Body of pancreas (tissue), 4 donors: ENCODE data around the gene RMDN3. TPM values are rescaled to one million over a fixed set of nuclear protein-coding genes. Genes with fewer than 3 reads are reported as not detected.

ENCODE experiments used
- ATAC-seq: fragments of 150-250 bp; one replicate; pipeline ENCODE4 v1.9.1; 2016
- DNase-seq, 4 donors: peaks; one replicate each; pipeline ENCODE4 v3.0.0-alpha.2; 2019
- H3K27ac ChIP-seq, 4 donors: fragments of 200-600 bp; sonication (generic); 1 replicate in 3 of 4; 2 replicates in 1 of 4; pipeline versions ENCODE4 v1.5.1 to v1.6.1; 2016 to 2019; ENCODE audit warnings: mild to moderate bottlenecking in 1 of 4, mixed read lengths in 1 of 4, moderate library complexity in 1 of 4
- H3K27me3 ChIP-seq, 2 donors: fragments of 200-600 bp; sonication (generic); one replicate each; pipeline ENCODE4 v1.6.0; 2016; ENCODE audit warnings: mild to moderate bottlenecking in 1 of 2
- H3K36me3 ChIP-seq, 2 donors: fragments of 200-600 bp; sonication (generic); replicated peaks in 1 of 2; 2 replicates each; pipeline ENCODE4 v1.5.1; 2016; ENCODE audit warnings: low read depth in 2 of 2; ENCODE audit not compliant: insufficient read depth in 1 of 2
- H3K4me1 ChIP-seq: fragments of 200-600 bp; sonication (generic); one replicate; pipeline ENCODE4 v1.6.0; 2016
- H3K4me3 ChIP-seq, 2 donors: fragments of 200-600 bp; sonication (generic); 1 replicate in 1 of 2; 2 replicates in 1 of 2; pipeline ENCODE4 v1.5.1; 2016 to 2019
- H3K9me3 ChIP-seq, 3 donors: fragments of 200-600 bp; sonication (generic); 1 replicate in 2 of 3; 2 replicates in 1 of 3; pipeline ENCODE4 v1.5.1; 2016
- CTCF ChIP-seq, 7 experiments: fragments of 450-650 bp in 4 of 7; fragments of 200-600 bp in 3 of 7; sonication (generic) in 3 of 7; IDR thresholded peaks; one replicate each; pipeline ENCODE4 v1.5.1; 2016 to 2019; ENCODE audit warnings: antibody characterized with exemption in 7 of 7
- POLR2A ChIP-seq, 3 donors: fragments of 450-650 bp; IDR thresholded peaks; one replicate each; pipeline ENCODE4 v1.6.1; 2016; ENCODE audit warnings: antibody characterized with exemption in 3 of 3, mild to moderate bottlenecking in 2 of 3
- WGBS, 2 donors: methylation state at CpG; one replicate each; pipeline ENCODE4 v1.1.5; 2017; 5-methylcytosine and 5-hydroxymethylcytosine counted together
- intact Hi-C: fragments of 100-400 bp; cut with DNase I; formaldehyde crosslinking; loops from one replicate; pipeline ENCODE4 v1.15.1; 2023
- total RNA-seq, 2 donors: library from RNA; depleted of rRNA; stranded (reverse); fragments of >200 nt; gene quantifications; one replicate each; pipeline ENCODE4 v1.1.0, GENCODE V29; 2016

The RMDN3 gene
- total RNA-seq, 2 donors from 2014 or later: 17.6 to 23.7 TPM

- intact Hi-C loops: no loop called here
- TF ChIP-seq POLR2A (IDR thresholded peaks at IDR 0.05) (no peak), CTCF (IDR thresholded peaks at IDR 0.05) (no peak)
- DNase-seq (no peak), ATAC-seq (no peak)
- no peaks in the 10 kb centered on the region for H3K9me3 ChIP-seq
- H3K36me3 ChIP-seq: no peaks in the 10 kb centered on the region
- no peak overlapping the region for H3K4me3 ChIP-seq
- no peaks in the 10 kb centered on the region for H3K4me1 ChIP-seq
- H3K27ac ChIP-seq: no peak overlapping the region
- 88 to 91% methylated on average over 6 of the region's 6 CpGs for WGBS, 2 donors
- H3K27me3 ChIP-seq: no peaks in the 10 kb centered on the region
Measured at GRCh38 chr15:40716165-40716564, 38.9 kb downstream of the RMDN3 start.

GRCh38 chr15:40714144-40714543 lies 40.9 kb downstream of the RMDN3 start:
- Histone ChIP-seq H3K27ac (no peak overlapping the region), H3K4me3 (no peak overlapping the region), H3K4me1 (no peaks in the 10 kb centered on the region), H3K36me3 (no peaks in the 10 kb centered on the region), H3K9me3 (no peaks in the 10 kb centered on the region), H3K27me3 (no peaks in the 10 kb centered on the region)
- no peak for DNase-seq
- TF ChIP-seq CTCF (IDR thresholded peaks at IDR 0.05) (no peak), POLR2A (IDR thresholded peaks at IDR 0.05) (no peak)
- no peak for ATAC-seq
- intact Hi-C loops: no loop called here
- WGBS, 2 donors: 28 to 59% methylated on average over 2 of the region's 2 CpGs

GRCh38 chr15:40706121-40706520 lies 48.9 kb downstream of the RMDN3 start:
- intact Hi-C loops: no loop called here
- H3K9me3 ChIP-seq: no peaks in the 10 kb centered on the region
- no peaks in the 10 kb centered on the region for H3K27me3 ChIP-seq
- 58 to 59% methylated on average over 2 of the region's 2 CpGs for WGBS, 2 donors
- H3K4me1 ChIP-seq: peaks cover 4% of the 10 kb centered on the region
- TF ChIP-seq CTCF (IDR thresholded peaks at IDR 0.05) (no peak), POLR2A (IDR thresholded peaks at IDR 0.05) (no peak)
- H3K27ac ChIP-seq: peak overlapping the region in 1 of 4 donors; percentile 25
- DNase-seq: no peak
- H3K36me3 ChIP-seq: no peaks in the 10 kb centered on the region
- no peak for ATAC-seq
- no peak overlapping the region for H3K4me3 ChIP-seq

- no peak for DNase-seq
- peaks cover 4% of the 10 kb centered on the region for H3K4me1 ChIP-seq
- H3K9me3 ChIP-seq: no peaks in the 10 kb centered on the region
- intact Hi-C loops: no loop called here
- ATAC-seq: no peak
- H3K27ac ChIP-seq: no peak overlapping the region
- 82 to 87% methylated on average over 7 of the region's 7 CpGs for WGBS, 2 donors
- H3K27me3 ChIP-seq: no peaks in the 10 kb centered on the region
- peak in 3 of 7 experiments; percentile 12 to 18 (median 16) for TF ChIP-seq CTCF (IDR thresholded peaks at IDR 0.05)
- no peak for TF ChIP-seq POLR2A (IDR thresholded peaks at IDR 0.05)
- no peaks in the 10 kb centered on the region for H3K36me3 ChIP-seq
- no peak overlapping the region for H3K4me3 ChIP-seq
Measured at GRCh38 chr15:40702077-40702476, 53.0 kb downstream of the RMDN3 start.

- ATAC-seq: no peak
- Histone ChIP-seq H3K9me3 (no peaks in the 10 kb centered on the region), H3K4me1 (peaks cover 18% of the 10 kb centered on the region), H3K27ac (no peak overlapping the region), H3K36me3 (no peaks in the 10 kb centered on the region), H3K4me3 (no peak overlapping the region), H3K27me3 (no peaks in the 10 kb centered on the region)
- WGBS, 2 donors: 85 to 96% methylated on average over 7 of the region's 7 CpGs
- intact Hi-C loops: loop anchor here (10.0 kb wide), 1 partner anchor 77 kb away; no protein-coding TSS in a partner anchor
- no peak for TF ChIP-seq POLR2A (IDR thresholded peaks at IDR 0.05)
- TF ChIP-seq CTCF (IDR thresholded peaks at IDR 0.05): no peak
- no peak for DNase-seq
Measured at GRCh38 chr15:40697916-40698315, 57.1 kb downstream of the RMDN3 start.
